ENCODE data around the gene PRR33. TPM values are rescaled to one million over a fixed set of nuclear protein-coding genes. Genes with fewer than 3 reads are reported as not detected.

Gene PRR33
- total and polyA plus RNA-seq, 9 donors = 0.01 TPM; not detected in 8

DNA sequence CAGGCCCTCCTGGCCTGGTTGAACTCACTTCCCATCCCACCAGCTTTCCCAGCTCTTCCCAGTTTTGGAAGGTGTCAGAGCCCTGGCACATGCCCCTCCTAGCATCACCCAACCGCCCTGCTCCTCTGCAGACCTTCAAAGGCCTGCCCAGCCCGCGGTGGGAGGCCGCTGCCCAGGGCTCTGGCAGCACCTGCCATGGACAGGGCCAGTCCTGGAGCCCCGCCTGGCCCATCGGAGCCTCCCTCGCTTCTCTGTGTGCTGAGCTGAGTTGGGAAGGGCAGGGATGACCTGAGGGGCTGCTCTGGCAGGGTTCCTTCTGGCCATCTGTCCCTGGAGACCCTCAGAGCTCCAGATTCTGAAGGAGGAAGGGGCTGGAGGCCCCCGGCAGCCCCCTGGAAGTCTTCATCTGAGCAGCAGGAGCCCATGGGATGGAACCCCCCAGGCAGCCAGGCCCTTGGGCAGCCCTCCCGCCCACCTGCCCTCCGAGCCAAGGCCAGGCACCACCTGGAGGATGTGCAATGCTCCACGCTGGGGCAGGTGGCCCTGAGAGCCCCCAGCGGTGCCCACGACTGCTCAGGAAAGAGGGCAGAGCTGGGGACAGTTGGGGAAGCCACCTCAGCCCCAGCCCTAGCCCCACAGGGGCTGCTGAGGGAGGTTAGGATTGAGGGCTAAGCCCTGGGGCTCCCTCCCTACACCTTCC, 35.2 kb downstream of the PRR33 start:
- intact Hi-C loops (cut with DNase I) = no loop called here
- no peaks in the 10 kb centered on the region for H3K36me3 ChIP-seq

DNA sequence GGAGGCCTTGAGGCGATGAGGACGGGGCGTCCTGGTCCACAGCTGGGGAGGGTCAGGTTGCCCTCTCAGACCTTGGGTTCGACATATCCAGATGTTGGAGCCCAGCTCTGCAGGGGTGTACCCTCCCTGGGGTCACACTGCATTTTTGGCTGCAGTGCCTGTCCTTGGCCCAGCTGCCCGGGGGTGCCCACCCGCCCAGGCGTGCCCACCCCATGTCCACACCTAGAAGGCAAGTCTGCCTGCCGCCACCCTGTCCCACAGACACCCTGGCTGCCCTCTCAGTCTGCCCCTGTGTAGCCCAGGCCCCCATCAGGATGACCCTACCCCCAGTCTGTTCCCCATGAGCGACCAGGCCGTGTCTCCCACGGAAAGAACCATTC, 35.8 kb downstream of the PRR33 start:
- H3K36me3 ChIP-seq = no peaks in the 10 kb centered on the region
- no peaks in the 10 kb centered on the region for H3K9me3 ChIP-seq
- intact Hi-C loops (cut with DNase I) = no loop called here
- no peak for TF ChIP-seq EP300 (IDR thresholded peaks at IDR 0.05)
- TF ChIP-seq, protein P1, sequence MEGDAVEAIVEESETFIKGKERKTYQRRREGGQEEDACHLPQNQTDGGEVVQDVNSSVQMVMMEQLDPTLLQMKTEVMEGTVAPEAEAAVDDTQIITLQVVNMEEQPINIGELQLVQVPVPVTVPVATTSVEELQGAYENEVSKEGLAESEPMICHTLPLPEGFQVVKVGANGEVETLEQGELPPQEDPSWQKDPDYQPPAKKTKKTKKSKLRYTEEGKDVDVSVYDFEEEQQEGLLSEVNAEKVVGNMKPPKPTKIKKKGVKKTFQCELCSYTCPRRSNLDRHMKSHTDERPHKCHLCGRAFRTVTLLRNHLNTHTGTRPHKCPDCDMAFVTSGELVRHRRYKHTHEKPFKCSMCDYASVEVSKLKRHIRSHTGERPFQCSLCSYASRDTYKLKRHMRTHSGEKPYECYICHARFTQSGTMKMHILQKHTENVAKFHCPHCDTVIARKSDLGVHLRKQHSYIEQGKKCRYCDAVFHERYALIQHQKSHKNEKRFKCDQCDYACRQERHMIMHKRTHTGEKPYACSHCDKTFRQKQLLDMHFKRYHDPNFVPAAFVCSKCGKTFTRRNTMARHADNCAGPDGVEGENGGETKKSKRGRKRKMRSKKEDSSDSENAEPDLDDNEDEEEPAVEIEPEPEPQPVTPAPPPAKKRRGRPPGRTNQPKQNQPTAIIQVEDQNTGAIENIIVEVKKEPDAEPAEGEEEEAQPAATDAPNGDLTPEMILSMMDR (IDR thresholded peaks at IDR 0.05) = no peak
- TF ChIP-seq POLR2A (IDR thresholded peaks at IDR 0.05) = no peak
- H3K4me1 ChIP-seq (ENCODE audit: insufficient read depth) = no peaks in the 10 kb centered on the region
- DNase-seq = no peak
- H3K27me3 ChIP-seq = no peaks in the 10 kb centered on the region
- 88 to 94% (median 94%) methylated on average over 10 to 11 of the region's 11 CpGs for WGBS, 3 donors
- no peak overlapping the region for H3K4me3 ChIP-seq
- H3K27ac ChIP-seq = no peak overlapping the region

More for the DNA sequence above, 35.2 kb downstream of the PRR33 start:
- WGBS, 3 donors = 90 to 91% (median 91%) methylated on average over 5 to 13 of the region's 13 CpGs
- TF ChIP-seq EP300 (IDR thresholded peaks at IDR 0.05) = no peak
- TF ChIP-seq POLR2A (IDR thresholded peaks at IDR 0.05) = no peak
- TF ChIP-seq, protein P1 (IDR thresholded peaks at IDR 0.05) = no peak
- DNase-seq = no peak
- H3K27ac ChIP-seq = no peak overlapping the region
- no peaks in the 10 kb centered on the region for H3K27me3 ChIP-seq
- no peak overlapping the region for H3K4me3 ChIP-seq
- no peaks in the 10 kb centered on the region for H3K9me3 ChIP-seq
- no peaks in the 10 kb centered on the region for H3K4me1 ChIP-seq (ENCODE audit: insufficient read depth)

DNA sequence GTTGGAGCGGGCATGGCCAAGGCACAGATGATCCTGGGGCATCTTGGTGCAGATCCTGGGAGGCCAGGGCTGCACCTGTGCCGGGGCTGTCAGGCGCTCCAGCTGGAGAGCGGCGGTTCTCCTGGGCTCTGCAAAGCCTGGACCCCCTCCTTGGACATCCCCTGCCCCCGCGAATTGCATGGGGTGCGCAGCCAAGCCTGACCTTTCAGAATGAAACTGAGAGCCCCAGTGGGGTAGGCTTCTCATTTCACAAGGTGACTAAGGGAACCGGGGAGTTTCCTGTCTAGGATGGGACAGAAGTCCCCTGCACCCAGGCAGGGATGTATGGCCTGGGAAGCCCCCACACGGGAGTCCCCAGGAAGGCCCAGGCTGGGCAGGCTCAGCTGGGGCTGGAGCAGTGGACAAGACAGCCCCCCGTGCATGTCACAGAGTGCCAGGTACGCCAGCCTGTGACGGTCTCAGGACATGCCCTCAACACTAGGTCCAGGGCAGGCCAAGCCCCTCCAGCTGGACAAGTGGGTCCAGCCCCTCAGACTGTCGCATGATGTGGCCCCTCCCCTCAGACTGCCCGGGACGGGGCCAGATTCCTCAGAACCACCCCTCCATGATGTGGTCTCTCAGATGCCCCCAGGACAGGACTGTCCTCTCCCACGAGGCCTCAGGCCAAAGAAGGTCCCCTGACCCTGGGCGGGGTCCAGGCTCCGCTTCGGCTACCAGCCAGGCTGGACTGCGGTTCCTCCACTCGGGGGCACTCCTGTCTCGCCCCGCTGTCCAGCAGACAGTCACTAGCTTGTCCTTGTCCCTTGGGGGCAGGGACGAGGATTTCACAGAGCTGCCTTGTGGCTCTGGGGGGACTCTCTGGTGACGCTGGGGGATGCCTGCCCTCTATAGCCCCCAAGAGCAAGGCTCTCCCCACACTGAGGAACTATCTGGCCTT, 36.5 kb downstream of the PRR33 start:
- intact Hi-C loops (cut with DNase I) = no loop called here
- no peaks in the 10 kb centered on the region for H3K27me3 ChIP-seq
- no peaks in the 10 kb centered on the region for H3K36me3 ChIP-seq
- 70 to 82% (median 82%) methylated on average over 25 to 26 of the region's 26 CpGs for WGBS, 3 donors
- DNase-seq = no peak
- TF ChIP-seq, protein P1 (IDR thresholded peaks at IDR 0.05) = no peak
- TF ChIP-seq EP300 (IDR thresholded peaks at IDR 0.05) = no peak
- no peak for TF ChIP-seq POLR2A (IDR thresholded peaks at IDR 0.05)
- H3K4me3 ChIP-seq = no peak overlapping the region
- H3K27ac ChIP-seq = no peak overlapping the region
- no peaks in the 10 kb centered on the region for H3K4me1 ChIP-seq (ENCODE audit: insufficient read depth)
- no peaks in the 10 kb centered on the region for H3K9me3 ChIP-seq

DNA sequence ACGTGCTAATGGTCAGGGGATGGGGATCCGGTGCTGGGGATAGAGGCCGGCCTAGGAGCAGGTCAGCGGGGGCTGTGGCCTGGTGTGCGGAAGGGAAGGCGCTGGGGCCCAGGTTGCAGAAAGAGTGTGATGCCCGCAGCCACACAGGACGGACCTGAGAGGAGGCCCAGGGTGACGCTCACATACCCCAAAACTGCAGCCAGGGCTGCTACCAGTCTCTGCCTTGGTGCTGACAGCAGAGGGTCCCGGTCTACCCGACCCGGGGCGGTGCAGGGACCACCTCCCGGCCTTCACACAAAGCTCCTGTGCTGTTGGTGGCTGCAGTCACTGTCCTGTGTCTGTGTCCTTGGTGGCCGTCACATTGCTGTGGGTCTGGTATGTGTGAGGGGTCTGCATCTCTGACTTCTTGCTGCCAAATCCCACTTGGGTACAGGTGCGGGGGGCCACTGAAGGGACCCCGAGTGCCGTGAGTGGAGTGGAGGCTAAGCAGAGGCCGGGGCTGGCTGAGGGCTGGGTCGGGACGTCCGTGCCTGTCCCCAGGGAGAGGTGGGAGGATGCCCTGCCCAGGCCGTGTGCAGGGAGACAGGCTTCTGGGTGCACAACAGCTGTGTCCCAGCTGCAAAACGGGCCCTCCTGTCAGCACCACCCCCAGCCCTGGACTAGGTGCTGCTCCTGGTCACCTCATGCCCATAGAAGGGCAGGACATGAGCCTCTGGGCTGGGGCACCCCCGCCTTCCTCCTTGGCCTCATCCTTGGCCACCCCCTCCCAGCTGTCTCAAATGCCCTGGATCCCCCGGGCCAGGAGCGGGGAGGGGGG, 37.4 kb downstream of the PRR33 start:
- no peak overlapping the region for H3K27ac ChIP-seq
- no peaks in the 10 kb centered on the region for H3K27me3 ChIP-seq
- DNase-seq = no peak
- intact Hi-C loops (cut with DNase I) = no loop called here
- H3K4me1 ChIP-seq (ENCODE audit: insufficient read depth) = no peaks in the 10 kb centered on the region
- H3K4me3 ChIP-seq = no peak overlapping the region
- TF ChIP-seq EP300 (IDR thresholded peaks at IDR 0.05) = no peak
- TF ChIP-seq, protein P1 (IDR thresholded peaks at IDR 0.05) = no peak
- no peak for TF ChIP-seq POLR2A (IDR thresholded peaks at IDR 0.05)
- H3K9me3 ChIP-seq = no peaks in the 10 kb centered on the region
- WGBS, 3 donors = 74 to 85% (median 79%) methylated on average over 25 to 27 of the region's 27 CpGs
- no peaks in the 10 kb centered on the region for H3K36me3 ChIP-seq
